GM18858 (cell line): ENCODE data around the gene RBM15.

Source experiments
- ATAC-seq: cut with Tn5 transposase; IDR thresholded peaks from one replicate; pipeline ENCODE4 v1.9.1; 2021; ENCODE audit not compliant: unreplicated experiment

The RBM15 gene

GRCh38 chr1:110394493-110394820 lies 55.3 kb downstream of the RBM15 start:
- ATAC-seq, result no peak
